ENCODE measurements around the gene TMEM92.

Gene TMEM92

DNA sequence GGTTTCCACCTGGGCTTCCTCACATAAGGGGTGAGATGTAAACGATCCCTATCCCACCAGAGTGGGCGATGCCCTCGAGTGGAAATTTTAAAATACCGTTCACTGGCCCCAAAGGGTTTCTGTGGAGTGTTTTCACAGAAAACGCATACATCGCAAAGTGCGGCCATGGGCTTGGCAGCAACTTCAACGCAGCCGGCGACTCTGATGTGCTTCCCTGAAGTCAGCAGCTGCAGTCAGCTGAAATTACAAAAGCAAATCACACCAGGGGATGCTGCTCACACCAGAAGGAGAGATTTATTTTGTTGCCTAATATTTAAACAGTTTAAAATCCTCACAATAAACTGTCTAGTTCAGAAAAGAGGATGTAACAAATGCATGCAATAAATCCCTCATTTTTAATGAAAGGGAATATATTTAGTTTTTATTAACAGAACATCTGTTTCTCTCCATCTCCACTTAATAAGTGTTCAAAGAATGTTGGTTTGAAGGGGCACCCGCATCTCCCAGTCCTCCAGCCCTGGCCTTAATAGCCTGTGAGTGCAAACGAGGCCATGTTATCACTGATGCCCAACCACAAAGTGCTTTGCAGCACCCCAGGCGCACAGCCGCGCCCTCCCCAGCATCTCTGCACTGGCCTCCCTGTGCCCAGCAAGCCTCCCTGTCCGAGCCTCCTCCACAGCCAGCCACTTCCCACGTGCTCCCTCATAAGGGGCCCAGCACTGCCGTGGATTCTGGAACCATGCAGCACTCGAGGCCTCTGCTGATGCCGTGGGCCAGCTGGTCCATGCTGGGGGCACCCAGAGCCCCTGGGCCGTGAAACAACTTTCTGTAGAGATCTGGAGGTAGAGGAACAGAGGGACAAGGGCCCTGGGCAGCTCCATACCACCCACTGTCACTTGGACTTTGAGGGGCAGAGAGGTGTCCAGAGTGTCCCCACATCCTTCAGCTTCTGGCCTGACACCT, 54.4 kb downstream of the TMEM92 start:
- DNase-seq (ENCODE audit: low read depth) = no peak

DNA sequence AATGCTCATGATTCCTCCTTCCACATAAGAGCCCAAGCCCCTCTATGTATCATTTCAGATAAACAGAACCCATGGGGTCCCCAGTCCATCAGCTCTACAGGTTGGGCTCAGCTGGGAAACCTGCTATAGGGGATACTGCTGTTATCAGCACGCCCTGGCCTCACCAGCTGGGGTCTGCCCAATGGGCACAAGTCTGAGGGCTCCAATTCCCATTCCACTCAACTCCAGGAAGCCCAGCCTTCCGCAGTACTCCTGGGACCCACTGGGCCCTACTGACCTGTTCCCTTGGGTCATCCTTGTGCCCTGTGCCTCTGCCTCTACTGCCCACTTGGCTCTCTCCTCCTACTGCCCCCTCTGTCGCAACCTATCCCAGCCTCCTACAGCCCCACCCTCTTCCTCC, 55.5 kb downstream of the TMEM92 start:
- DNase-seq (ENCODE audit: low read depth) = no peak

DNA sequence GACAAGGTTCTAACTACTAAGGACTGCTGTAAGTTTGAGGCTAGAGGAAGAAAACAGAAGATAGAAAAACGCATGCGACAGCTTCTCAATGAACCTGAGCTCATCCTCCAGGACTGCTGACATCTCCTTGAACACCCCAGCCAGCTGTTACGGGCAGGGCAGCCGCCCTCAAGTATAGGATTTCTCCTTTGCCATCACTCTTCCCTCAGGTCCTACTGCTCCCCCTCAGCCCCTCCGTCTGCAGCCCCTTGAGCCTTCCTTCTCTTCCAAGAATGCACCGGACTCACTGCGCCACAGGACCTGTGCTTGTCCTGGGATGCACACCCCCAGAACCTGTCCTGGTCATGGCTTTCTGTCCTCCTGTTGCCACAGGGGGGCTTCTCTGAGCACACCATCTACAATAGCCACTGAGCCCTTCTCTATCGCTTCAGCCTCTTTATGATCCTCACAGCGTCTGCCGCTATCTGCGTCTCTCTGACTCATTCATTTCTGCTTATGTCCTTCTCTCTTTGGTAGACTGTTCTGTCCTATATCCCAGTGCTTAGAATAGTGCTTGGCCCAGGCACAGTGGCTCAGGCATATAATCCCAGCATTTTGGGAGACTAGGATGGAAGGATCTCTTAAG, 56.0 kb downstream of the TMEM92 start:
- no peak for DNase-seq (ENCODE audit: low read depth)
